HEK293 (cell line): Measurements from ENCODE around the gene MAPKAPK3.

Experiments
- CTCF ChIA-PET: fragments of 350-600 bp; formaldehyde crosslinking; extraction: SDS; loops from one replicate; lab custom pipeline; 2021; ENCODE audit warnings: antibody characterized with exemption; lab: Yijun Ruan, JAX
- POLR2A ChIA-PET: fragments of 300-600 bp; formaldehyde crosslinking; extraction: SDS; loops from one replicate; lab custom pipeline; 2020; ENCODE audit warnings: antibody characterized with exemption, inconsistent platforms; lab: Yijun Ruan, JAX
- H3K27ac ChIP-seq: fragments of 200-500 bp; sonication (Bioruptor generic); 2 replicates; pipeline ENCODE4 v1.5.1; 2014; ENCODE audit warnings: low read depth, low read length, control low read depth, inconsistent platforms; ENCODE audit errors: extremely low read depth
- H3K36me3 ChIP-seq, 2 experiments: fragments of 200-500 bp in 1 of 2; sonication (Bioruptor generic) in 1 of 2; 1 replicate in 1 of 2; 2 replicates in 1 of 2; pipeline ENCODE4 v1.5.1; 2014 to 2017; ENCODE audit warnings: inconsistent platforms in 2 of 2, low read length in 2 of 2; ENCODE audit not compliant: control insufficient read depth in 2 of 2, insufficient read depth in 1 of 2
- H3K4me1 ChIP-seq: fragments of 200-500 bp; sonication (Bioruptor generic); 2 replicates; pipeline ENCODE4 v1.5.1; 2014; ENCODE audit warnings: mild to moderate bottlenecking, low read length, inconsistent platforms; ENCODE audit not compliant: control insufficient read depth, insufficient read depth
- H3K4me3 ChIP-seq: 2 replicates; pipeline ENCODE4 v1.5.1; 2011; ENCODE audit warnings: low read depth, mild to moderate bottlenecking, control low read depth, low read length, moderate library complexity
- H3K9me3 ChIP-seq: fragments of 200-500 bp; sonication (Bioruptor generic); 2 replicates; pipeline ENCODE4 v1.5.1; 2014; ENCODE audit warnings: low read depth, low read length, inconsistent platforms; ENCODE audit not compliant: control insufficient read depth, insufficient read depth
- GLI4 ChIP-seq: fragments of 450-650 bp; formaldehyde crosslinking; IDR thresholded peaks from 2 replicates; pipeline ENCODE4 v1.5.1; 2016; ENCODE audit warnings: missing biosample characterization, missing genetic modification characterization
- MEIS1 ChIP-seq: sonication (generic); formaldehyde crosslinking; IDR thresholded peaks from 2 replicates; pipeline ENCODE4 v1.8.1; 2022; ENCODE audit warnings: missing genetic modification reagents, mild to moderate bottlenecking, borderline replicate concordance
- ZBTB8A ChIP-seq: fragments of 450-650 bp; formaldehyde crosslinking; IDR thresholded peaks from 2 replicates; pipeline ENCODE4 v1.5.1; 2016; ENCODE audit warnings: missing biosample characterization, missing genetic modification characterization
- ZFP41 ChIP-seq: fragments of 450-650 bp; formaldehyde crosslinking; IDR thresholded peaks from 2 replicates; pipeline ENCODE4 v1.5.1; 2016; ENCODE audit warnings: missing biosample characterization, missing genetic modification characterization, borderline replicate concordance
- ZNF146 ChIP-seq: fragments of 450-650 bp; formaldehyde crosslinking; IDR thresholded peaks from 2 replicates; pipeline ENCODE4 v1.5.1; 2016; ENCODE audit warnings: missing biosample characterization, missing genetic modification characterization
- ZNF155 ChIP-seq: fragments of 450-650 bp; formaldehyde crosslinking; IDR thresholded peaks from 2 replicates; pipeline ENCODE4 v1.5.1; 2016; ENCODE audit warnings: missing biosample characterization, missing genetic modification characterization
- ZNF175 ChIP-seq: fragments of 450-650 bp; formaldehyde crosslinking; IDR thresholded peaks from 2 replicates; pipeline ENCODE4 v1.5.1; 2016; ENCODE audit warnings: missing biosample characterization, missing genetic modification characterization
- ZNF366 ChIP-seq: fragments of 450-650 bp; formaldehyde crosslinking; conservative IDR thresholded peaks from 2 replicates; pipeline ENCODE4 v1.5.1; 2016; ENCODE audit warnings: missing biosample characterization, missing genetic modification characterization
- ZNF433 ChIP-seq: fragments of 450-650 bp; formaldehyde crosslinking; IDR thresholded peaks from 2 replicates; pipeline ENCODE4 v1.5.1; 2016; ENCODE audit warnings: missing biosample characterization, missing genetic modification characterization, low read depth
- ZNF514 ChIP-seq: fragments of 450-650 bp; formaldehyde crosslinking; IDR thresholded peaks from 2 replicates; pipeline ENCODE4 v1.5.1; 2016; ENCODE audit warnings: missing biosample characterization, missing genetic modification characterization
- ZNF544 ChIP-seq: fragments of 450-650 bp; formaldehyde crosslinking; IDR thresholded peaks from 2 replicates; pipeline ENCODE4 v1.5.0; 2017; ENCODE audit warnings: missing biosample characterization, missing genetic modification characterization
- ZNF600 ChIP-seq: fragments of 450-650 bp; formaldehyde crosslinking; IDR thresholded peaks from 2 replicates; pipeline ENCODE4 v1.5.1; 2016; ENCODE audit warnings: missing biosample characterization, missing genetic modification characterization
- ZNF747 ChIP-seq: fragments of 450-650 bp; formaldehyde crosslinking; IDR thresholded peaks from 2 replicates; pipeline ENCODE4 v1.5.1; 2016; ENCODE audit warnings: missing biosample characterization, missing genetic modification characterization
- ZNF76 ChIP-seq: fragments of 450-650 bp; formaldehyde crosslinking; IDR thresholded peaks from 2 replicates; pipeline ENCODE4; 2016; ENCODE audit warnings: low read depth, missing biosample characterization, missing genetic modification characterization, borderline replicate concordance
- TF ChIP-seq, protein P1 (sequence below): fragments of 450-650 bp; formaldehyde crosslinking; IDR thresholded peaks from 2 replicates; pipeline ENCODE4 v1.5.1; 2016; ENCODE audit warnings: missing biosample characterization, missing genetic modification characterization
- TF ChIP-seq, protein P2 (sequence below): fragments of 450-650 bp; formaldehyde crosslinking; IDR thresholded peaks from 2 replicates; pipeline ENCODE4 v1.5.1; 2016; ENCODE audit warnings: missing biosample characterization, missing genetic modification characterization
- TF ChIP-seq, protein P3 (sequence below): fragments of 450-650 bp; formaldehyde crosslinking; IDR thresholded peaks from 2 replicates; pipeline ENCODE4 v1.5.1; 2017; ENCODE audit warnings: missing biosample characterization, missing genetic modification characterization
- TF ChIP-seq, protein P4 (sequence below): fragments of 450-650 bp; formaldehyde crosslinking; IDR thresholded peaks from 2 replicates; pipeline ENCODE4 v1.5.1; 2016; ENCODE audit warnings: missing biosample characterization, missing genetic modification characterization, borderline replicate concordance
- TF ChIP-seq, protein P5 (sequence below): fragments of 450-650 bp; formaldehyde crosslinking; IDR thresholded peaks from 2 replicates; pipeline ENCODE4 v1.5.1; 2016; ENCODE audit warnings: missing biosample characterization, missing genetic modification characterization, low read depth
- TF ChIP-seq, protein P6 (sequence below): fragments of 450-650 bp; formaldehyde crosslinking; IDR thresholded peaks from 2 replicates; pipeline ENCODE4 v1.5.1; 2016; ENCODE audit warnings: missing biosample characterization, missing genetic modification characterization

The MAPKAPK3 gene

DNA sequence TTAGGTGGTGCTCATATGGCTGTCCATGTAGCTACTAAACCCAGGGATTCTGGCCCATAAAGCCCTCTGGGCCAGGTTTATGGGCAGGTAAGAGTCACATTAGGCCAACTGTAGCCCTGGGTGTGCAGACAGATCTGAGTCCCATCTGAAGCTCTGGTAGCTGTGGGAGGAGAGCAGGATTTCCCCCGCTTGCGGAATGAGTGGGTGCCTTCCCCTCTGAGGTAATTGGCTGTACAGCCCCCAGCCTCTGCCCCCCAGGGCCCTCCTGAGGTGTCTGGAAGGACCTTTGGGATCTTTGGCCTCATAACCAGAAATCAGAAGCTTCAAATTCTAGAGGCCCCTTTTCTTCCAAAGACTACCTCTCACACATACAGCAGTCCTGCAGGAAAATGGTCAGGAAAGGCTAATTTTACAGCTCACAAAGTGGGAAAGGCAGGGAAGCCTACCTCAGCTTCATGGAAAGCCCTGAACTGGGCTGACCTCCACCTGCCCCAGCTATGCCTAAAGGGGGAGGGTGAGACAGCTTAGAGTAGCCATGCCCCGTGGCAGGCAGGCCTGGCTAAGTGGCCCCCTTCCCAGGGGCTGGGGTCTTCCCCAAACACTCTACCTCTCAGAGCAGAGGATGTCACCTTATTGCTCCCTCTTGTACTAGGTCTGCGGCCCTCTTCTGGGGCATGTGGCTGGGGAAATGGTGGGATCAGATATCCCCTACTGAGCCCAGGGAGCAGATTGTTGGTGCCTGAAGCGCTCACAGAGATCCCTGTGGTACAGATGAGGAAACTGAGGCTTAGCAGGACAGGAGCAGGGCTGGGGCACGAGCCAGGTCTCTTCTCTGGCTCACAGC, 30.8 kb upstream of the MAPKAPK3 start:
- TF ChIP-seq ZFP41 (tag by site-specific recombination) (no peak), ZNF433 (tag by site-specific recombination) (no peak), ZNF747 (tag by site-specific recombination) (no peak), ZNF366 (tag by site-specific recombination) (no peak)
- TF ChIP-seq, protein P1, sequence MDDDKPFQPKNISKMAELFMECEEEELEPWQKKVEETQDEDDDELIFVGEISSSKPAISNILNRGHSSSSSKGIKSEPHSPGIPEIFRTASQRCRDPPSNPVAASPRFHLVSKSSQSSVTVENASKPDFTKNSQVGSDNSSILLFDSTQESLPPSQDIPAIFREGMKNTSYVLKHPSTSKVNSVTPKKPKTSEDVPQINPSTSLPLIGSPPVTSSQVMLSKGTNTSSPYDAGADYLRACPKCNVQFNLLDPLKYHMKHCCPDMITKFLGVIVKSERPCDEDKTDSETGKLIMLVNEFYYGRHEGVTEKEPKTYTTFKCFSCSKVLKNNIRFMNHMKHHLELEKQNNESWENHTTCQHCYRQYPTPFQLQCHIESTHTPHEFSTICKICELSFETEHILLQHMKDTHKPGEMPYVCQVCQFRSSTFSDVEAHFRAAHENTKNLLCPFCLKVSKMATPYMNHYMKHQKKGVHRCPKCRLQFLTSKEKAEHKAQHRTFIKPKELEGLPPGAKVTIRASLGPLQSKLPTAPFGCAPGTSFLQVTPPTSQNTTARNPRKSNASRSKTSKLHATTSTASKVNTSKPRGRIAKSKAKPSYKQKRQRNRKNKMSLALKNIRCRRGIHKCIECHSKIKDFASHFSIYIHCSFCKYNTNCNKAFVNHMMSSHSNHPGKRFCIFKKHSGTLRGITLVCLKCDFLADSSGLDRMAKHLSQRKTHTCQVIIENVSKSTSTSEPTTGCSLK (tag by site-specific recombination) = no peak
- Histone ChIP-seq H3K9me3 (no peaks in the 10 kb centered on the region), H3K36me3 (peaks cover 0 to 28% of the 10 kb centered on the region in 2 experiments; a peak in 1 of 3 replicates), H3K4me1 (no peaks in the 10 kb centered on the region), H3K4me3 (no peak overlapping the region), H3K27ac (no peak overlapping the region)
- POLR2A ChIA-PET = interaction anchor here (0.7 kb wide), 2 partner anchors 30 to 203 kb away, joined by 3 to 4 read pairs; no protein-coding TSS in a partner anchor
- CTCF ChIA-PET = interaction anchor here (0.8 to 1.9 kb wide), 3 partner anchors 14 to 27 kb away, joined by 3 to 6 read pairs (median 4); partner anchors contain the start of gene CISH

DNA sequence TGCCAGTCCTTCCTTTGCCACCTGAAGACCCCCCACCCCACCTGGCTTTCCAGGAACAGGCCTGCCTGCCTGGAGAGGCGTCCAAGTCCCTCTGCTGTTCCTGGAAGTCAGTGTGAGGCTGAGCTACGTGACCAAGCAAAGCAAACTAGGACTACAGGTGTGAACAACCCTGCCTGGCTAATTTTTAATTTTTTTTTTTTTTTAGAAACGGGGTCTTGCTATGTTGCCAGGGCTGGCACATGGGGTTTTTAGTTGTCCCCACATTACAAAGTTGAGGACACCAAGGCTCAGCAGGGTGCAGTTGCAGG, 30.2 kb upstream of the MAPKAPK3 start:
- ChIA-PET POLR2A (interaction anchor here (0.7 kb wide), 2 partner anchors 29 to 204 kb away, joined by 3 to 4 read pairs; no protein-coding TSS in a partner anchor), CTCF (interaction anchor here (0.8 to 1.9 kb wide), 3 partner anchors 14 to 27 kb away, joined by 3 to 6 read pairs (median 4); partner anchors contain the start of gene CISH)
- Histone ChIP-seq H3K9me3 (no peaks in the 10 kb centered on the region), H3K36me3 (peaks cover 0 to 22% of the 10 kb centered on the region in 2 experiments; a peak in 1 of 3 replicates), H3K4me1 (no peaks in the 10 kb centered on the region), H3K27ac (no peak overlapping the region), H3K4me3 (no peak overlapping the region)
- TF ChIP-seq ZNF544 (tag by site-specific recombination) = no peak
- TF ChIP-seq, protein P2, sequence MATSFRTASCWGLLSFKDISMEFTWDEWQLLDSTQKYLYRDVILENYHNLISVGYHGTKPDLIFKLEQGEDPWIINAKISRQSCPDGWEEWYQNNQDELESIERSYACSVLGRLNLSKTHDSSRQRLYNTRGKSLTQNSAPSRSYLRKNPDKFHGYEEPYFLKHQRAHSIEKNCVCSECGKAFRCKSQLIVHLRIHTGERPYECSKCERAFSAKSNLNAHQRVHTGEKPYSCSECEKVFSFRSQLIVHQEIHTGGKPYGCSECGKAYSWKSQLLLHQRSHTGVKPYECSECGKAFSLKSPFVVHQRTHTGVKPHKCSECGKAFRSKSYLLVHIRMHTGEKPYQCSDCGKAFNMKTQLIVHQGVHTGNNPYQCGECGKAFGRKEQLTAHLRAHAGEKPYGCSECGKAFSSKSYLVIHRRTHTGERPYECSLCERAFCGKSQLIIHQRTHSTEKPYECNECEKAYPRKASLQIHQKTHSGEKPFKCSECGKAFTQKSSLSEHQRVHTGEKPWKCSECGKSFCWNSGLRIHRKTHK = no peak
- TF ChIP-seq, protein P3, sequence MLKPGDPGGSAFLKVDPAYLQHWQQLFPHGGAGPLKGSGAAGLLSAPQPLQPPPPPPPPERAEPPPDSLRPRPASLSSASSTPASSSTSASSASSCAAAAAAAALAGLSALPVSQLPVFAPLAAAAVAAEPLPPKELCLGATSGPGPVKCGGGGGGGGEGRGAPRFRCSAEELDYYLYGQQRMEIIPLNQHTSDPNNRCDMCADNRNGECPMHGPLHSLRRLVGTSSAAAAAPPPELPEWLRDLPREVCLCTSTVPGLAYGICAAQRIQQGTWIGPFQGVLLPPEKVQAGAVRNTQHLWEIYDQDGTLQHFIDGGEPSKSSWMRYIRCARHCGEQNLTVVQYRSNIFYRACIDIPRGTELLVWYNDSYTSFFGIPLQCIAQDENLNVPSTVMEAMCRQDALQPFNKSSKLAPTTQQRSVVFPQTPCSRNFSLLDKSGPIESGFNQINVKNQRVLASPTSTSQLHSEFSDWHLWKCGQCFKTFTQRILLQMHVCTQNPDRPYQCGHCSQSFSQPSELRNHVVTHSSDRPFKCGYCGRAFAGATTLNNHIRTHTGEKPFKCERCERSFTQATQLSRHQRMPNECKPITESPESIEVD (tag by site-specific recombination) = no peak
- no peak for TF ChIP-seq ZNF155 (tag by site-specific recombination)
- TF ChIP-seq ZNF175 = no peak
- no peak for TF ChIP-seq ZNF146 (tag by site-specific recombination)
- TF ChIP-seq ZBTB8A = no peak
- no peak for TF ChIP-seq ZNF600 (tag by site-specific recombination)
- TF ChIP-seq MEIS1 (CRISPR knock-in tag) = no peak
- TF ChIP-seq, protein P4, sequence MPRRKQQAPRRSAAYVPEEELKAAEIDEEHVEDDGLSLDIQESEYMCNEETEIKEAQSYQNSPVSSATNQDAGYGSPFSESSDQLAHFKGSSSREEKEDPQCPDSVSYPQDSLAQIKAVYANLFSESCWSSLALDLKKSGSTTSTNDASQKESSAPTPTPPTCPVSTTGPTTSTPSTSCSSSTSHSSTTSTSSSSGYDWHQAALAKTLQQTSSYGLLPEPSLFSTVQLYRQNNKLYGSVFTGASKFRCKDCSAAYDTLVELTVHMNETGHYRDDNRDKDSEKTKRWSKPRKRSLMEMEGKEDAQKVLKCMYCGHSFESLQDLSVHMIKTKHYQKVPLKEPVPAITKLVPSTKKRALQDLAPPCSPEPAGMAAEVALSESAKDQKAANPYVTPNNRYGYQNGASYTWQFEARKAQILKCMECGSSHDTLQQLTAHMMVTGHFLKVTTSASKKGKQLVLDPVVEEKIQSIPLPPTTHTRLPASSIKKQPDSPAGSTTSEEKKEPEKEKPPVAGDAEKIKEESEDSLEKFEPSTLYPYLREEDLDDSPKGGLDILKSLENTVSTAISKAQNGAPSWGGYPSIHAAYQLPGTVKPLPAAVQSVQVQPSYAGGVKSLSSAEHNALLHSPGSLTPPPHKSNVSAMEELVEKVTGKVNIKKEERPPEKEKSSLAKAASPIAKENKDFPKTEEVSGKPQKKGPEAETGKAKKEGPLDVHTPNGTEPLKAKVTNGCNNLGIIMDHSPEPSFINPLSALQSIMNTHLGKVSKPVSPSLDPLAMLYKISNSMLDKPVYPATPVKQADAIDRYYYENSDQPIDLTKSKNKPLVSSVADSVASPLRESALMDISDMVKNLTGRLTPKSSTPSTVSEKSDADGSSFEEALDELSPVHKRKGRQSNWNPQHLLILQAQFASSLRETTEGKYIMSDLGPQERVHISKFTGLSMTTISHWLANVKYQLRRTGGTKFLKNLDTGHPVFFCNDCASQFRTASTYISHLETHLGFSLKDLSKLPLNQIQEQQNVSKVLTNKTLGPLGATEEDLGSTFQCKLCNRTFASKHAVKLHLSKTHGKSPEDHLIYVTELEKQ = no peak
- no peak for TF ChIP-seq GLI4 (tag by site-specific recombination)
- no peak for TF ChIP-seq ZNF514 (tag by site-specific recombination)
- TF ChIP-seq, protein P5, sequence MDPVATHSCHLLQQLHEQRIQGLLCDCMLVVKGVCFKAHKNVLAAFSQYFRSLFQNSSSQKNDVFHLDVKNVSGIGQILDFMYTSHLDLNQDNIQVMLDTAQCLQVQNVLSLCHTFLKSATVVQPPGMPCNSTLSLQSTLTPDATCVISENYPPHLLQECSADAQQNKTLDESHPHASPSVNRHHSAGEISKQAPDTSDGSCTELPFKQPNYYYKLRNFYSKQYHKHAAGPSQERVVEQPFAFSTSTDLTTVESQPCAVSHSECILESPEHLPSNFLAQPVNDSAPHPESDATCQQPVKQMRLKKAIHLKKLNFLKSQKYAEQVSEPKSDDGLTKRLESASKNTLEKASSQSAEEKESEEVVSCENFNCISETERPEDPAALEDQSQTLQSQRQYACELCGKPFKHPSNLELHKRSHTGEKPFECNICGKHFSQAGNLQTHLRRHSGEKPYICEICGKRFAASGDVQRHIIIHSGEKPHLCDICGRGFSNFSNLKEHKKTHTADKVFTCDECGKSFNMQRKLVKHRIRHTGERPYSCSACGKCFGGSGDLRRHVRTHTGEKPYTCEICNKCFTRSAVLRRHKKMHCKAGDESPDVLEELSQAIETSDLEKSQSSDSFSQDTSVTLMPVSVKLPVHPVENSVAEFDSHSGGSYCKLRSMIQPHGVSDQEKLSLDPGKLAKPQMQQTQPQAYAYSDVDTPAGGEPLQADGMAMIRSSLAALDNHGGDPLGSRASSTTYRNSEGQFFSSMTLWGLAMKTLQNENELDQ (tag by site-specific recombination) = no peak
- TF ChIP-seq, protein P6, sequence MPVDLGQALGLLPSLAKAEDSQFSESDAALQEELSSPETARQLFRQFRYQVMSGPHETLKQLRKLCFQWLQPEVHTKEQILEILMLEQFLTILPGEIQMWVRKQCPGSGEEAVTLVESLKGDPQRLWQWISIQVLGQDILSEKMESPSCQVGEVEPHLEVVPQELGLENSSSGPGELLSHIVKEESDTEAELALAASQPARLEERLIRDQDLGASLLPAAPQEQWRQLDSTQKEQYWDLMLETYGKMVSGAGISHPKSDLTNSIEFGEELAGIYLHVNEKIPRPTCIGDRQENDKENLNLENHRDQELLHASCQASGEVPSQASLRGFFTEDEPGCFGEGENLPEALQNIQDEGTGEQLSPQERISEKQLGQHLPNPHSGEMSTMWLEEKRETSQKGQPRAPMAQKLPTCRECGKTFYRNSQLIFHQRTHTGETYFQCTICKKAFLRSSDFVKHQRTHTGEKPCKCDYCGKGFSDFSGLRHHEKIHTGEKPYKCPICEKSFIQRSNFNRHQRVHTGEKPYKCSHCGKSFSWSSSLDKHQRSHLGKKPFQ (tag by site-specific recombination) = no peak
- TF ChIP-seq ZNF76 = no peak
